IMR-90 (cell line): ENCODE measurements around the gene HIC2. TPM values are rescaled to one million over a fixed set of nuclear protein-coding genes. Genes with fewer than 3 reads are reported as not detected.
"Not testable (repeated sequence)": the region's sequence is repeated elsewhere in the genome, so short reads cannot be mapped to it uniquely, and the experiment has no call there.

ENCODE experiments used
- ATAC-seq: fragments of 200-7000 bp; cut with Tn5 transposase; 2 replicates; pipeline ENCODE4 v1.9.1; 2020; ENCODE audit warnings: low read depth, mild to moderate bottlenecking, moderate library complexity
- BruUV-seq: library from RNA; stranded (reverse); fragments of 400-500 nt; replicated peaks from 2 replicates; lab custom pipeline; 2021; lab: Mats Ljungman, UMichigan
- CTCF ChIA-PET: fragments of 300-600 bp; formaldehyde crosslinking; extraction: SDS; loops from one replicate; lab custom pipeline; 2021; ENCODE audit warnings: antibody characterized with exemption; lab: Yijun Ruan, JAX
- POLR2A ChIA-PET: fragments of 300-600 bp; sonication (Branson Sonifier 250); formaldehyde crosslinking; loops from one replicate; lab custom pipeline; 2022; ENCODE audit warnings: antibody characterized with exemption; ENCODE audit not compliant: unreplicated experiment; lab: Charles Lee
- DNase-seq: peaks from one replicate; pipeline ENCODE4 v3.0.0; 2013
- H2AFZ ChIP-seq: replicated peaks from 2 replicates; pipeline ENCODE3; 2013; ENCODE audit warnings: low read length, mild to moderate bottlenecking; ENCODE audit not compliant: poor library complexity
- H2AK5ac ChIP-seq: 2 replicates; pipeline ENCODE4 v1.6.1; 2013; ENCODE audit warnings: low read depth, low read length, inconsistent platforms
- H2AK9ac ChIP-seq: replicated peaks from 2 replicates; pipeline ENCODE3; 2013; ENCODE audit warnings: mild to moderate bottlenecking, low read depth, low read length, moderate library complexity; ENCODE audit not compliant: poor library complexity
- H2BK120ac ChIP-seq: 2 replicates; pipeline ENCODE4 v1.6.1; 2013; ENCODE audit warnings: low read depth, low read length, inconsistent platforms
- H2BK15ac ChIP-seq: 3 replicates; pipeline ENCODE4 v1.6.1; 2013; ENCODE audit warnings: low read depth, low read length, inconsistent platforms
- H2BK20ac ChIP-seq: 2 replicates; pipeline ENCODE4 v1.6.1; 2013; ENCODE audit warnings: low read depth, mild to moderate bottlenecking, inconsistent platforms, low read length, moderate library complexity
- H2BK5ac ChIP-seq: 2 replicates; pipeline ENCODE4 v1.6.1; 2013; ENCODE audit warnings: mild to moderate bottlenecking, low read depth, low read length, inconsistent platforms; ENCODE audit not compliant: poor library complexity, severe bottlenecking
- H3K14ac ChIP-seq: replicated peaks from 2 replicates; pipeline ENCODE4 v1.6.1; 2013; ENCODE audit warnings: low read depth, low read length, inconsistent platforms
- H3K18ac ChIP-seq: 2 replicates; pipeline ENCODE4 v1.6.1; 2013; ENCODE audit warnings: low read depth, low read length, control low read depth
- H3K23ac ChIP-seq: 2 replicates; pipeline ENCODE4 v1.6.1; 2013; ENCODE audit warnings: low read depth, low read length, inconsistent platforms
- H3K27ac ChIP-seq: 2 replicates; pipeline ENCODE4 v1.5.1; 2013; ENCODE audit warnings: mild to moderate bottlenecking, control low read depth, low read length; ENCODE audit not compliant: insufficient read depth
- H3K27me3 ChIP-seq: 2 replicates; pipeline ENCODE4 v1.6.1; 2013; ENCODE audit warnings: low read length; ENCODE audit not compliant: control insufficient read depth, insufficient read depth
- H3K36me3 ChIP-seq: 2 replicates; pipeline ENCODE4 v1.6.1; 2013; ENCODE audit warnings: low read length, mixed read lengths; ENCODE audit not compliant: control insufficient read depth, insufficient read depth
- H3K4ac ChIP-seq: 2 replicates; pipeline ENCODE4 v1.6.1; 2013; ENCODE audit warnings: low read depth, low read length, inconsistent platforms
- H3K4me1 ChIP-seq: 2 replicates; pipeline ENCODE4 v1.6.1; 2013; ENCODE audit warnings: low read length, mixed read lengths; ENCODE audit not compliant: control insufficient read depth, insufficient read depth
- H3K4me2 ChIP-seq: 2 replicates; pipeline ENCODE4 v1.6.1; 2013; ENCODE audit warnings: low read depth, mild to moderate bottlenecking, control low read depth, low read length, moderate library complexity
- H3K4me3 ChIP-seq: 2 replicates; pipeline ENCODE4 v1.5.1; 2013; ENCODE audit warnings: low read depth, mild to moderate bottlenecking, control low read depth, low read length, moderate library complexity; ENCODE audit not compliant: insufficient read depth
- H3K56ac ChIP-seq: 2 replicates; pipeline ENCODE4 v1.6.1; 2013; ENCODE audit warnings: low read length, inconsistent platforms; ENCODE audit not compliant: insufficient read depth; ENCODE audit errors: extremely low read depth
- H3K79me1 ChIP-seq, 2 experiments: 2 replicates each; pipeline ENCODE4 v1.6.1; 2013; ENCODE audit warnings: low read length in 2 of 2, inconsistent platforms in 1 of 2, low read depth in 1 of 2
- H3K9ac ChIP-seq: 2 replicates; pipeline ENCODE4 v1.6.1; 2013; ENCODE audit warnings: low read depth, low read length, control low read depth
- H3K9me1 ChIP-seq: 2 replicates; pipeline ENCODE4 v1.6.1; 2013; ENCODE audit warnings: low read length, inconsistent platforms; ENCODE audit not compliant: insufficient read depth
- H3K9me3 ChIP-seq: 2 replicates; pipeline ENCODE4 v1.6.1; 2013; ENCODE audit warnings: low read length; ENCODE audit not compliant: control insufficient read depth, insufficient read depth
- H4K20me1 ChIP-seq: 2 replicates; pipeline ENCODE4 v1.6.1; 2013; ENCODE audit warnings: low read length, inconsistent platforms; ENCODE audit not compliant: insufficient read depth
- H4K5ac ChIP-seq: 2 replicates; pipeline ENCODE4 v1.6.1; 2013; ENCODE audit warnings: mild to moderate bottlenecking, low read depth, low read length, control low read depth
- H4K8ac ChIP-seq, 2 experiments: 2 replicates each; pipeline ENCODE4 v1.6.1; 2013; ENCODE audit warnings: low read depth in 2 of 2, low read length in 2 of 2, control low read depth in 1 of 2, inconsistent platforms in 1 of 2
- H4K91ac ChIP-seq: 2 replicates; pipeline ENCODE4 v1.6.1; 2013; ENCODE audit warnings: low read depth, low read length, inconsistent platforms; ENCODE audit not compliant: insufficient read depth
- WGBS, 2 experiments: methylation state at CpG; one replicate each; pipeline versions ENCODE4 v1.1.5 to v1.1.7; 2013; ENCODE audit warnings: missing lambda C conversion rate in 2 of 2; ENCODE audit not compliant: insufficient read length in 1 of 2; ENCODE audit errors: extremely low coverage in 2 of 2; 5-methylcytosine and 5-hydroxymethylcytosine counted together
- dilution Hi-C: fragments of 300-500 bp; cut with HindIII; formaldehyde crosslinking; loops from one replicate; pipeline ENCODE4 v1.14.3; 2018; ENCODE audit warnings: low sequenced_read_pairs; ENCODE audit not compliant: unreplicated experiment
- in situ Hi-C: fragments of 300-500 bp; cut with MboI; formaldehyde crosslinking; loops from 3 replicates; pipeline ENCODE4 v1.14.3; 2019; ENCODE audit warnings: low sequenced_read_pairs, inconsistent platforms, mixed read lengths
- intact Hi-C: fragments of 100-400 bp; cut with micrococcal nuclease; formaldehyde crosslinking; loops from 2 replicates; pipeline ENCODE4 v1.10.0; 2022
- polyA plus RNA-seq, 3 experiments: library from polyadenylated mRNA; depleted of rRNA; stranded (reverse); fragments of >200 nt; gene quantifications; 2 replicates each; pipeline ENCODE4 v1.2.3, GENCODE V29; 2012; ENCODE audit warnings: low replicate concordance in 1 of 3
- total RNA-seq: library from RNA; depleted of rRNA; stranded (reverse); fragments of >200 nt; gene quantifications from 2 replicates; pipeline ENCODE4 v1.2.3, GENCODE V29; 2012

Gene HIC2
- total and polyA plus RNA-seq, 2 of the 4 experiments (the other 2 are of a cell fraction): 1.4 to 2.4 TPM

- H4K20me1 ChIP-seq, H3K9me1 ChIP-seq, H3K27ac ChIP-seq, H2AK5ac ChIP-seq, H2AK9ac ChIP-seq, H4K5ac ChIP-seq, CTCF ChIA-PET, H3K36me3 ChIP-seq, H2BK20ac ChIP-seq, POLR2A ChIA-PET, H2BK120ac ChIP-seq, in situ Hi-C loops, H3K9ac ChIP-seq, H3K23ac ChIP-seq, H2BK15ac ChIP-seq, H3K4me1 ChIP-seq, H3K79me1 ChIP-seq, dilution Hi-C loops, H4K8ac ChIP-seq, H3K56ac ChIP-seq, H3K4ac ChIP-seq, H3K9me3 ChIP-seq, H3K27me3 ChIP-seq, H3K4me2 ChIP-seq, H2BK5ac ChIP-seq, H3K14ac ChIP-seq, H2AFZ ChIP-seq, H3K4me3 ChIP-seq, intact Hi-C loops, BruUV-seq, H3K18ac ChIP-seq, DNase-seq, H4K91ac ChIP-seq: not testable (repeated sequence)
- no CpG with 5 or more reads among the region's 4 CpGs for WGBS, 2 experiments
- peak; percentile 73 for ATAC-seq
These were observed 41.3 kb upstream of the HIC2 start for GRCh38 chr22:21375880-21376279.

- H3K9me1 ChIP-seq, H3K18ac ChIP-seq, H2AK5ac ChIP-seq, H2BK120ac ChIP-seq, DNase-seq, H3K9me3 ChIP-seq, H4K5ac ChIP-seq, H2BK5ac ChIP-seq, H4K20me1 ChIP-seq, POLR2A ChIA-PET, in situ Hi-C loops, H3K4me3 ChIP-seq, H3K27me3 ChIP-seq, H3K36me3 ChIP-seq, H3K79me1 ChIP-seq, H2AFZ ChIP-seq, H2AK9ac ChIP-seq, H4K8ac ChIP-seq, H2BK20ac ChIP-seq, intact Hi-C loops, dilution Hi-C loops, H3K23ac ChIP-seq, H3K14ac ChIP-seq, H2BK15ac ChIP-seq, H4K91ac ChIP-seq, H3K4me1 ChIP-seq, H3K4me2 ChIP-seq, H3K4ac ChIP-seq, H3K9ac ChIP-seq, H3K56ac ChIP-seq, CTCF ChIA-PET, H3K27ac ChIP-seq, BruUV-seq: not testable (repeated sequence)
- no CpG with 5 or more reads among the region's 91 CpGs for WGBS, 2 experiments
- ATAC-seq: peak; percentile 90
These were observed 33.3 kb upstream of the HIC2 start, which contains the start of gene RIMBP3B for GRCh38 chr22:21383701-21384467. Gene RIMBP3B (plus strand): TSS chr22:21383751. CDS start chr22:21383859, 108 bp downstream.
